Sigmoid colon (tissue), 3 donors: ENCODE results near the gene WDR37.

ENCODE experiments used
- CTCF ChIP-seq, 4 experiments: fragments of 450-650 bp in 3 of 4; fragments of 200-600 bp in 1 of 4; IDR thresholded peaks; one replicate each; pipeline ENCODE4 v1.5.1; 2016 to 2019; ENCODE audit warnings: antibody characterized with exemption in 4 of 4, mild to moderate bottlenecking in 3 of 4, moderate library complexity in 2 of 4
- POLR2A ChIP-seq, 2 donors: fragments of 450-650 bp; IDR thresholded peaks; one replicate each; pipeline ENCODE4 v1.6.1; 2016; ENCODE audit warnings: antibody characterized with exemption in 2 of 2, mild to moderate bottlenecking in 2 of 2, moderate library complexity in 2 of 2

GRCh38 chr10:1159131-1160061 is 103.2 kb downstream of the WDR37 start:
- TF ChIP-seq CTCF (IDR thresholded peaks at IDR 0.05) (no peak), POLR2A (IDR thresholded peaks at IDR 0.05) (no peak)
